Smooth muscle cell (in vitro differentiated cells): ENCODE data around the gene NANS. TPM values are rescaled to one million over a fixed set of nuclear protein-coding genes. Genes with fewer than 3 reads are reported as not detected.

Experiments
- DNase-seq: peaks from one replicate; lab custom pipeline; 2025; ENCODE audit not compliant: unreplicated experiment; lab: John Stamatoyannopoulos, UW
- H2AFZ ChIP-seq: fragments of 200-600 bp; sonication (generic); 2 replicates; pipeline ENCODE4 v1.6.0; 2016; ENCODE audit warnings: antibody characterized with exemption, low read depth, mild to moderate bottlenecking
- H3F3A ChIP-seq: fragments of 200-600 bp; sonication (generic); 2 replicates; pipeline ENCODE4 v1.6.0; 2017; ENCODE audit warnings: antibody characterized with exemption, low read depth
- H3K27ac ChIP-seq: fragments of 200-600 bp; sonication (generic); 2 replicates; pipeline ENCODE4 v1.5.1; 2016; ENCODE audit warnings: low read depth, mild to moderate bottlenecking
- H3K27me3 ChIP-seq: fragments of 200-600 bp; sonication (generic); 2 replicates; pipeline ENCODE4 v1.6.1; 2016; ENCODE audit warnings: low read depth, mild to moderate bottlenecking
- H3K36me3 ChIP-seq: fragments of 200-600 bp; sonication (generic); 2 replicates; pipeline ENCODE4 v1.5.1; 2016; ENCODE audit warnings: low read depth
- H3K4me1 ChIP-seq: fragments of 200-600 bp; sonication (generic); 2 replicates; pipeline ENCODE4 v1.5.1; 2016; ENCODE audit warnings: low read depth
- H3K4me2 ChIP-seq: fragments of 200-600 bp; sonication (generic); 2 replicates; pipeline ENCODE4 v1.6.0; 2016; ENCODE audit warnings: mild to moderate bottlenecking
- H3K4me3 ChIP-seq: fragments of 200-600 bp; sonication (generic); 2 replicates; pipeline ENCODE4 v1.5.1; 2016; ENCODE audit warnings: mild to moderate bottlenecking
- H3K79me2 ChIP-seq: fragments of 200-600 bp; sonication (generic); 2 replicates; pipeline ENCODE4 v1.6.0; 2016; ENCODE audit warnings: low read depth, mild to moderate bottlenecking
- H3K9ac ChIP-seq: fragments of 200-600 bp; sonication (generic); 2 replicates; pipeline ENCODE4 v1.6.0; 2016; ENCODE audit warnings: low read depth
- H3K9me3 ChIP-seq: fragments of 200-600 bp; sonication (generic); replicated peaks from 2 replicates; pipeline ENCODE4 v1.5.1; 2016; ENCODE audit warnings: low read depth
- H4K20me1 ChIP-seq: fragments of 200-600 bp; sonication (generic); 2 replicates; pipeline ENCODE4 v1.6.0; 2016; ENCODE audit warnings: low read depth
- WGBS: methylation state at CpG from one replicate; pipeline ENCODE4 v1.1.7; 2016; ENCODE audit warnings: low lambda C conversion rate; 5-methylcytosine and 5-hydroxymethylcytosine counted together
- polyA plus RNA-seq: library from polyadenylated mRNA; unstranded; fragments of >200 nt; fragmentation: Nextera tagmentation; extraction: Ambion mirVana; gene quantifications from 2 replicates; pipeline ENCODE4 v1.2.1, GENCODE V29; 2016
- total RNA-seq: library from RNA; depleted of rRNA; stranded (reverse); fragments of >200 nt; gene quantifications from 2 replicates; pipeline ENCODE4 v1.2.3, GENCODE V29; 2014
- TF ChIP-seq, protein P1 (sequence below): fragments of 200-600 bp; sonication (generic); IDR thresholded peaks from 2 replicates; pipeline ENCODE4 v1.5.1; 2017; ENCODE audit warnings: borderline replicate concordance, mild to moderate bottlenecking, antibody characterized with exemption; ENCODE audit not compliant: insufficient read depth, poor library complexity, severe bottlenecking

Gene NANS, protein sequence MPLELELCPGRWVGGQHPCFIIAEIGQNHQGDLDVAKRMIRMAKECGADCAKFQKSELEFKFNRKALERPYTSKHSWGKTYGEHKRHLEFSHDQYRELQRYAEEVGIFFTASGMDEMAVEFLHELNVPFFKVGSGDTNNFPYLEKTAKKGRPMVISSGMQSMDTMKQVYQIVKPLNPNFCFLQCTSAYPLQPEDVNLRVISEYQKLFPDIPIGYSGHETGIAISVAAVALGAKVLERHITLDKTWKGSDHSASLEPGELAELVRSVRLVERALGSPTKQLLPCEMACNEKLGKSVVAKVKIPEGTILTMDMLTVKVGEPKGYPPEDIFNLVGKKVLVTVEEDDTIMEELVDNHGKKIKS
- 59.4 and 73.6 TPM in 2 replicates for total RNA-seq
- polyA plus RNA-seq: 106 and 117 TPM in 2 replicates

DNA sequence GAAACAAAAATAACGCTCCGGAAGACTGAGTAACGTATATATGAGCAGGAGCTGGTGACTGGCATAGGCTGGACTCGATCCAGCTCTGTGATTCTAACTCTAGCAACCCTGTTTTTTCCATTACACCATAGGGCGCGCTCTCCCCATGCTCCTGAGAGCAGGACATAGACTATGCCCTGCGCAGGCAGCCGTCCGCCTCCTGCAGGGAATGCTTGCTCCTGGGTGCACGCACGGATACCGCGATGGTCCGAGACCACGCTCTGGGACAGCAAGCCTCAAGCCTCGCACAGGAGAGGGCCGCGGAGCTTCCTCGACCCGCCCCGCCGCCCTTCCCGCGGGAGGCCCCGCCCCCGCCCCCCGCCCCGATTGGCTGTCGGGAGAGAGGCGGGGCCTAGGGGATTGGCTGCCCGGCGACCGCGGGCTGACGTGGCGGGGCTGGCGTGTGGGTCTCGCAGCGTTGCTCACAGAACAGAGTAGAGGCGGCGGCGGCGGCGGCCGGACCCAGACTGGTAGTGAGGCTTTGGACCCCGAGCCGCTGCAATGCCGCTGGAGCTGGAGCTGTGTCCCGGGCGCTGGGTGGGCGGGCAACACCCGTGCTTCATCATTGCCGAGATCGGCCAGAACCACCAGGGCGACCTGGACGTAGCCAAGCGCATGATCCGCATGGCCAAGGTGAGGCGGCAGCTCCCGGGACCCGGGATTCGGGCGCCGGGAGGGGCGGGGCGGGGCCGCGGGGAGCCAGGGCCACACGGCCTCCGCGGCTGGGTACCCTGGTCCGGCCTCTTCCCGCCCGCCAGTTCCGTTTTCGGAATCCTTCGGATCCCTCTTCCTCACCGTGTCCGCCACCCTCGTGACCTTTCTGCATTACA is at the start of gene NANS:
Gene NANS, plus strand, starts transcription at position 464 of the 869 bp plus-strand sequence. Its CDS starts 77 bp downstream, at position 541.
- DNase-seq: peak; percentile 90
- 2% methylated on average over 51 of the region's 80 CpGs for WGBS
- H3K9me3 ChIP-seq: no peaks in the 10 kb centered on the region
- H3K9ac ChIP-seq: peak within 1 kb of the TSS; percentile 96
- peaks cover 27% of the 10 kb centered on the region for H4K20me1 ChIP-seq
- peak within 1 kb of the TSS; percentile 82 for H2AFZ ChIP-seq
- peak within 1 kb of the TSS; percentile 91 for H3K4me2 ChIP-seq
- H3F3A ChIP-seq: no peaks in the 10 kb centered on the region
- peak within 1 kb of the TSS; percentile 99 for H3K4me3 ChIP-seq
- peak within 1 kb of the TSS; percentile 97 for H3K27ac ChIP-seq
- H3K4me1 ChIP-seq: no peaks in the 10 kb centered on the region
- peaks cover 32% of the 10 kb centered on the region for H3K79me2 ChIP-seq
- no peaks in the 10 kb centered on the region for H3K27me3 ChIP-seq
- no peaks in the 10 kb centered on the region for H3K36me3 ChIP-seq
- TF ChIP-seq, protein P1, sequence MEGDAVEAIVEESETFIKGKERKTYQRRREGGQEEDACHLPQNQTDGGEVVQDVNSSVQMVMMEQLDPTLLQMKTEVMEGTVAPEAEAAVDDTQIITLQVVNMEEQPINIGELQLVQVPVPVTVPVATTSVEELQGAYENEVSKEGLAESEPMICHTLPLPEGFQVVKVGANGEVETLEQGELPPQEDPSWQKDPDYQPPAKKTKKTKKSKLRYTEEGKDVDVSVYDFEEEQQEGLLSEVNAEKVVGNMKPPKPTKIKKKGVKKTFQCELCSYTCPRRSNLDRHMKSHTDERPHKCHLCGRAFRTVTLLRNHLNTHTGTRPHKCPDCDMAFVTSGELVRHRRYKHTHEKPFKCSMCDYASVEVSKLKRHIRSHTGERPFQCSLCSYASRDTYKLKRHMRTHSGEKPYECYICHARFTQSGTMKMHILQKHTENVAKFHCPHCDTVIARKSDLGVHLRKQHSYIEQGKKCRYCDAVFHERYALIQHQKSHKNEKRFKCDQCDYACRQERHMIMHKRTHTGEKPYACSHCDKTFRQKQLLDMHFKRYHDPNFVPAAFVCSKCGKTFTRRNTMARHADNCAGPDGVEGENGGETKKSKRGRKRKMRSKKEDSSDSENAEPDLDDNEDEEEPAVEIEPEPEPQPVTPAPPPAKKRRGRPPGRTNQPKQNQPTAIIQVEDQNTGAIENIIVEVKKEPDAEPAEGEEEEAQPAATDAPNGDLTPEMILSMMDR: no peak

- Histone ChIP-seq H3K27ac (no peak overlapping the region), H3K9me3 (no peaks in the 10 kb centered on the region), H3K4me3 (no peak overlapping the region), H3K79me2 (peaks cover 31% of the 10 kb centered on the region), H3K36me3 (peaks cover 24% of the 10 kb centered on the region), H3K9ac (no peak overlapping the region), H3F3A (no peaks in the 10 kb centered on the region), H4K20me1 (peaks cover 25% of the 10 kb centered on the region), H2AFZ (no peak overlapping the region), H3K4me1 (no peaks in the 10 kb centered on the region), H3K4me2 (no peak overlapping the region), H3K27me3 (no peaks in the 10 kb centered on the region)
- WGBS: 96% methylated on average over 13 of the region's 13 CpGs
- TF ChIP-seq, protein P1: no peak
- DNase-seq: no peak
These were observed 49.1 kb upstream of the NANS start for GRCh38 chr9:98007251-98007928.

DNA sequence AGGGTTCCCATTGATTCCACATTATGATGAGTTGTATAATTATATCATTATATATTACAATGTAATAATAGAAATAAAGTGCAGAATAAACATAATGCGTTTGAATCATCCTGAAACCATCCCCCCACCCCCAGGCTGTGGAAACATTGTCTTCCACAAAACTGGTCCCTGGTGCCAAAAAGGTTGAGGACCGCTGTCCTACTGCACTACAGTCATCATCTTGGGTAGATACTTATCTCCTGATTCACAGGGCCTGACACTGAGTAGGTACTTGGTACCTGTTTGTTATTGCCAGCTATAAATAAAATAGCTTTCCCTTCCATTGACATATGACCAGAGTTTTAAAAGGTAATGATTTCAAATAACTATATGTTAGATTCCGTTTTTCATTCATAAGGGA is 47.8 kb upstream of the NANS start:
- H3K9ac ChIP-seq: no peak overlapping the region
- H3K27me3 ChIP-seq: no peaks in the 10 kb centered on the region
- WGBS: 95% methylated on average over 3 of the region's 3 CpGs
- no peak for DNase-seq
- H3K4me1 ChIP-seq: no peaks in the 10 kb centered on the region
- no peak overlapping the region for H3K4me2 ChIP-seq
- no peak overlapping the region for H3K27ac ChIP-seq
- no peak overlapping the region for H2AFZ ChIP-seq
- peaks cover 26% of the 10 kb centered on the region for H3K79me2 ChIP-seq
- H3F3A ChIP-seq: no peaks in the 10 kb centered on the region
- peaks cover 20% of the 10 kb centered on the region for H4K20me1 ChIP-seq
- H3K9me3 ChIP-seq: no peaks in the 10 kb centered on the region
- peaks cover 33% of the 10 kb centered on the region for H3K36me3 ChIP-seq
- TF ChIP-seq, protein P1: no peak
- no peak overlapping the region for H3K4me3 ChIP-seq
